ENCODE data around the gene ZNF74.
"Not testable (repeated sequence)": the region's sequence is repeated elsewhere in the genome, so short reads cannot be mapped to it uniquely, and the experiment has no call there.

ZNF74 gene

GRCh38 chr22:20393705-20394476 is at the start of gene ZNF74:
Gene ZNF74, plus strand, starts transcription at chr22:20394151. Its CDS starts 478 bp downstream, at chr22:20394629.
- peak; percentile 94 for DNase-seq (ENCODE audit: low spot score)

- not testable (repeated sequence) for DNase-seq (ENCODE audit: low spot score)
These were observed 47.4 kb upstream of the ZNF74 start for GRCh38 chr22:20346553-20346952.

- not testable (repeated sequence) for DNase-seq (ENCODE audit: low spot score)
These were observed 41.4 kb upstream of the ZNF74 start for GRCh38 chr22:20352536-20352935.

- DNase-seq (ENCODE audit: low spot score): no peak
These were observed 39.5 kb upstream of the ZNF74 start for GRCh38 chr22:20354238-20354975.

GRCh38 chr22:20355939-20356636 is 37.9 kb upstream of the ZNF74 start:
- DNase-seq (ENCODE audit: low spot score): not testable (repeated sequence)

GRCh38 chr22:20356906-20357305 is 37.0 kb upstream of the ZNF74 start:
- not testable (repeated sequence) for DNase-seq (ENCODE audit: low spot score)

GRCh38 chr22:20357967-20358366 is 36.0 kb upstream of the ZNF74 start:
- not testable (repeated sequence) for DNase-seq (ENCODE audit: low spot score)

GRCh38 chr22:20358503-20359239 is 35.3 kb upstream of the ZNF74 start:
- DNase-seq (ENCODE audit: low spot score): not testable (repeated sequence)

- not testable (repeated sequence) for DNase-seq (ENCODE audit: low spot score)
These were observed 33.7 kb upstream of the ZNF74 start for GRCh38 chr22:20360261-20360660.

- not testable (repeated sequence) for DNase-seq (ENCODE audit: low spot score)
These were observed 32.8 kb upstream of the ZNF74 start for GRCh38 chr22:20360866-20361751.

GRCh38 chr22:20361752-20362229 is 32.2 kb upstream of the ZNF74 start:
- not testable (repeated sequence) for DNase-seq (ENCODE audit: low spot score)

GRCh38 chr22:20362403-20362802 is 31.5 kb upstream of the ZNF74 start:
- not testable (repeated sequence) for DNase-seq (ENCODE audit: low spot score)

GRCh38 chr22:20364335-20365260 is 29.4 kb upstream of the ZNF74 start:
- not testable (repeated sequence) for DNase-seq (ENCODE audit: low spot score)

- DNase-seq (ENCODE audit: low spot score): not testable (repeated sequence)
These were observed 27.1 kb upstream of the ZNF74 start for GRCh38 chr22:20366841-20367240.

GRCh38 chr22:20368875-20369274 is 25.1 kb upstream of the ZNF74 start:
- DNase-seq (ENCODE audit: low spot score): not testable (repeated sequence)

GRCh38 chr22:20371687-20372086 is 22.3 kb upstream of the ZNF74 start:
- DNase-seq (ENCODE audit: low spot score): not testable (repeated sequence)

GRCh38 chr22:20372406-20372854 is 21.5 kb upstream of the ZNF74 start:
- not testable (repeated sequence) for DNase-seq (ENCODE audit: low spot score)

GRCh38 chr22:20373195-20373706 is 20.7 kb upstream of the ZNF74 start:
- not testable (repeated sequence) for DNase-seq (ENCODE audit: low spot score)

- not testable (repeated sequence) for DNase-seq (ENCODE audit: low spot score)
These were observed 19.8 kb upstream of the ZNF74 start for GRCh38 chr22:20374130-20374529.
